Bone marrow (tissue), 2 donors: ENCODE results near the gene CD8B.
"Not testable (repeated sequence)": the region's sequence is repeated elsewhere in the genome, so short reads cannot be mapped to it uniquely, and the experiment has no call there.

Experiments used
- DNase-seq, 2 donors: peaks; one replicate each; lab custom pipeline; 2025; lab: John Stamatoyannopoulos, UW

Gene CD8B

GRCh38 chr2:86861628-86862379 lies at the start of gene CD8B:
Gene CD8B (minus strand): TSS chr2:86861886. CDS start chr2:86861865, 21 bp downstream.
- not testable (repeated sequence) for DNase-seq

GRCh38 chr2:86905868-86906267 lies 44.2 kb upstream of the CD8B start:
- DNase-seq: not testable (repeated sequence)

GRCh38 chr2:86900687-86901086 lies 39.0 kb upstream of the CD8B start:
- not testable (repeated sequence) for DNase-seq

GRCh38 chr2:86886026-86886425 lies 24.3 kb upstream of the CD8B start:
- not testable (repeated sequence) for DNase-seq

GRCh38 chr2:86882865-86883264 lies 21.2 kb upstream of the CD8B start:
- DNase-seq: not testable (repeated sequence)

GRCh38 chr2:86882118-86882665 lies 20.5 kb upstream of the CD8B start:
- DNase-seq: not testable (repeated sequence)

- not testable (repeated sequence) for DNase-seq
Observed at GRCh38 chr2:86878986-86879385, 17.3 kb upstream of the CD8B start.

- DNase-seq: not testable (repeated sequence)
Observed at GRCh38 chr2:86870941-86871340, 9.3 kb upstream of the CD8B start.

- DNase-seq: not testable (repeated sequence)
Observed at GRCh38 chr2:86868895-86869468, 7.3 kb upstream of the CD8B start.

GRCh38 chr2:86862380-86862703 lies 656 bp upstream of the CD8B start:
- not testable (repeated sequence) for DNase-seq

- DNase-seq: not testable (repeated sequence)
Observed at GRCh38 chr2:86861175-86861574, 511 bp downstream of the CD8B start.

GRCh38 chr2:86860573-86860972 lies 1.1 kb downstream of the CD8B start:
- DNase-seq: not testable (repeated sequence)

- not testable (repeated sequence) for DNase-seq
Observed at GRCh38 chr2:86857688-86858087, 4.0 kb downstream of the CD8B start.

- DNase-seq: not testable (repeated sequence)
Observed at GRCh38 chr2:86856498-86856897, 5.2 kb downstream of the CD8B start.

GRCh38 chr2:86855981-86856380 lies 5.7 kb downstream of the CD8B start:
- DNase-seq: not testable (repeated sequence)

GRCh38 chr2:86851581-86851980 lies 10.1 kb downstream of the CD8B start:
- not testable (repeated sequence) for DNase-seq

- not testable (repeated sequence) for DNase-seq
Observed at GRCh38 chr2:86842607-86843234, 19.0 kb downstream of the CD8B start.

- DNase-seq: not testable (repeated sequence)
Observed at GRCh38 chr2:86841330-86841729, 20.4 kb downstream of the CD8B start.

GRCh38 chr2:86839871-86840548 lies 21.7 kb downstream of the CD8B start:
- not testable (repeated sequence) for DNase-seq

- not testable (repeated sequence) for DNase-seq
Observed at GRCh38 chr2:86839455-86839854, 22.2 kb downstream of the CD8B start.

GRCh38 chr2:86837714-86838113 lies 24.0 kb downstream of the CD8B start:
- not testable (repeated sequence) for DNase-seq
